ENCODE results near the gene ERMP1. TPM values are rescaled to one million over a fixed set of nuclear protein-coding genes. Genes with fewer than 3 reads are reported as not detected.
"Not testable (repeated sequence)": the region's sequence is repeated elsewhere in the genome, so short reads cannot be mapped to it uniquely, and the experiment has no call there.

Gene ERMP1
- total RNA-seq (16.6 and 20.1 TPM in 2 replicates), polyA plus RNA-seq (7.7 and 9.7 TPM in 2 replicates), polyA minus RNA-seq (25.8 and 26.4 TPM in 2 replicates), Bru-seq, nascent RNA (percentile 61 among the genes with signal in this experiment), BruChase-seq, experiment 1, labeled RNA remaining after a 6-hour chase (percentile 63 among the genes with signal in this experiment), BruChase-seq, experiment 2, labeled RNA remaining after a 2-hour chase (percentile 61 among the genes with signal in this experiment)
- polyA plus RNA-seq (2011; cell fraction: cytosol; rRNA removed): 7.7 and 8.1 TPM in 2 replicates
- polyA plus RNA-seq (2011; cell fraction: nucleus; rRNA removed): 9.6 and 12.5 TPM in 2 replicates
- polyA plus RNA-seq (2012): 14.5 and 18.2 TPM in 2 replicates
- polyA minus RNA-seq (2011; cell fraction: cytosol; rRNA and poly(A)+ RNA removed): 30.8 TPM
- 12.8 and 18.5 TPM in 2 replicates for polyA minus RNA-seq (2011; cell fraction: nucleus; rRNA and poly(A)+ RNA removed)
- long read RNA-seq, full-length matches to known transcripts: 23 of 35 reads
- long read RNA-seq, partial matches to known transcripts: 8 of 35 reads
- long read RNA-seq, other reads (novel, unspliced or antisense): 4 of 35 reads

DNA sequence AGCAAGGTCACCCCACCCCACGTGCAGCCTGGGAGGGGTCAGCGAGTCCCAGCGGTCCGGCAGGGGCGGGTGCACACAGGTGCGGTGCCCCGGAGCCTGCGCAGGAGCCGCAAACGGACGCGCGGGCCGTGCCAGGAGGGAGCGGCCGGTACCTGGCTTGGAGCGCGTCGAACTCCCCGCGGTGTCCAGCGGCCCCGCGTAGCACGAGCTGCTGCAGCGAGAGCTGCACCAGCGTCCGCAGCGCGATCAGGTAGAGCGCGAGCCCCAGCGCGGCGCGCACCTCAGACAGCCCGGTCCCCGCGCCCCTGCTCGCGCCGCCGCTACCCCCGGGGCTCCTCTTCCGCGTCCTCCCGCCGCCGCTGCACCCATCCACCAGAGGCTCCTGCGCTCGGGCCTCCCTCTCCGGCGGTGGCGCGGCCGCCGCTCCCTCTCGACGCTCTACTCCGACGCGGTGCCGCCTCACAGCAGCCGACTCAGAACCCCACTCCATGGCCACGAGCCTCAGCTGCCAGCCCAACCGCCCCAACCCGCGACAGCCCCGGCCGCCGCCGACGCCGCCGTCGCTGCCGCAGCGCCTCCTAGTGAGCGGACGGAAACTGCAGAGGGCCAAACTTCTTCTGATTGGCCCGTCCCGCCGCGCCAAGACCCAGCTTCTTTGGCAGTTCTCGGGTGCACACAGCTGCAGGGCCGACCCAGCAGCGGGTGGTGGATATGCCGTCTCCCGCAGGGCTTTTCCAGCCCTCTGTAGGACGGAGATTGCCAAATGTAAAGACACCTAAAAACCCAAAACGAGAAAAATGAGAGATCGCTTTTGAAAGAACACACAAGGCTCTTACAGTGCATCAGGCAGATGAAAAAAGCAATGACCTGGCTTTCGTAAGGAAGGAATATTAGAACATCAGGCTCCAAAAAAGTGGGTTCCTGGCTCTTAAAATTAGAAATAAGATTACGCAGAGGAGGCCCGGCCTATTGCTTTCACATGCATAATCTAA is at the start of gene ERMP1:
TSS of gene ERMP1 (minus strand) at position 580 of the 992 bp plus-strand sequence. CDS start at position 490, 90 bp downstream.
- TF ChIP-seq POLR2A (IDR thresholded peaks at IDR 0.05; ENCODE audit: low read depth, low read length) (peak; percentile 49), MAX (IDR thresholded peaks at IDR 0.05; ENCODE audit: insufficient read depth, insufficient read length) (no peak), FOS (IDR thresholded peaks at IDR 0.05; ENCODE audit: borderline replicate concordance, insufficient read depth, low read length) (no peak), CTCF (IDR thresholded peaks at IDR 0.05; ENCODE audit: extremely low read depth in 1 of 2, insufficient read depth in 1 of 2, low read depth in 1 of 2, low read length in 2 of 2) (peak; percentile 92 to 93), MYC (IDR thresholded peaks at IDR 0.05; ENCODE audit: low read depth, low read length) (peak; percentile 16), POLR2AphosphoS5 (IDR thresholded peaks at IDR 0.05; ENCODE audit: insufficient read depth, low read depth, low read length) (peak; percentile 61), JUN (IDR thresholded peaks at IDR 0.05; ENCODE audit: borderline replicate concordance, insufficient read depth, insufficient read length, low read depth) (no peak), GATA2 (IDR thresholded peaks at IDR 0.05; ENCODE audit: insufficient read depth, insufficient read length, low read depth, low read length) (no peak), EZH2 (IDR thresholded peaks at IDR 0.05; ENCODE audit: borderline replicate concordance, low read depth, low read length, severe bottlenecking) (no peak)
- no peaks in the 10 kb centered on the region for H3K27me3 ChIP-seq (ENCODE audit: control insufficient read depth in 2 of 2, insufficient read depth in 2 of 2, low read length in 2 of 2)
- DNase-seq (ENCODE audit: low read depth, low spot score) (peak; percentile 87), FAIRE-seq (peak; percentile 81)
- peak within 1 kb of the TSS; percentile 61 to 95 (median 61) for H3K4me3 ChIP-seq (replicated peaks in 1 of 3; ENCODE audit: insufficient read depth in 1 of 3, low read depth in 1 of 3, low read length in 3 of 3)
- intact Hi-C loops (cut with micrococcal nuclease): loop anchor here (1.0 to 5.0 kb wide), 5 partner anchors 11 to 204 kb away; partner anchors contain the start of gene RIC1
- H3K36me3 ChIP-seq (ENCODE audit: control insufficient read depth in 2 of 2, extremely low read depth in 1 of 2, insufficient read depth in 2 of 2, low read length in 2 of 2): no peaks in the 10 kb centered on the region
- no peaks in the 10 kb centered on the region for H3K79me2 ChIP-seq (ENCODE audit: control insufficient read depth, insufficient read depth, low read length)
- peaks cover 5% of the 10 kb centered on the region for H3K4me1 ChIP-seq (ENCODE audit: control insufficient read depth, extremely low read depth, insufficient read depth, low read length)
- no peaks in the 10 kb centered on the region for H3K9me1 ChIP-seq (replicated peaks; ENCODE audit: control insufficient read depth, extremely low read depth, insufficient read depth, low read length)
- dilution Hi-C loops (cut with MboI; ENCODE audit: extremely low pct_ligation_motif_present, low sequenced_read_pairs): no loop called here
- ChIA-PET CTCF (interaction anchor here (0.7 to 5.2 kb wide), 35 partner anchors 8 to 383 kb away, joined by 3 to 45 read pairs (median 5); partner anchors contain the start of gene CD274), POLR2A (interaction anchor here (0.6 to 0.7 kb wide), 2 partner anchors 11 to 865 kb away, joined by 3 to 4 read pairs; no protein-coding TSS in a partner anchor)
- H2AFZ ChIP-seq (ENCODE audit: low read depth, low read length): peak within 1 kb of the TSS; percentile 99
- H3K4me2 ChIP-seq (ENCODE audit: insufficient read depth, low read length): peak within 1 kb of the TSS; percentile 93
- H3K9ac ChIP-seq (replicated peaks; ENCODE audit: extremely low read depth, insufficient read depth, low read length): peak within 1 kb of the TSS; percentile 46
- no peak within 1 kb of the TSS for H3K27ac ChIP-seq (ENCODE audit: insufficient read depth, low read depth, low read length)
- no peaks in the 10 kb centered on the region for H4K20me1 ChIP-seq (replicated peaks; ENCODE audit: control insufficient read depth, extremely low read depth, insufficient read depth, low read length)
- BruUV-seq (replicated peaks): no TSS peak
- H3K9me3 ChIP-seq (replicated peaks; ENCODE audit: control insufficient read depth, insufficient read depth, low read length): no peaks in the 10 kb centered on the region

DNA sequence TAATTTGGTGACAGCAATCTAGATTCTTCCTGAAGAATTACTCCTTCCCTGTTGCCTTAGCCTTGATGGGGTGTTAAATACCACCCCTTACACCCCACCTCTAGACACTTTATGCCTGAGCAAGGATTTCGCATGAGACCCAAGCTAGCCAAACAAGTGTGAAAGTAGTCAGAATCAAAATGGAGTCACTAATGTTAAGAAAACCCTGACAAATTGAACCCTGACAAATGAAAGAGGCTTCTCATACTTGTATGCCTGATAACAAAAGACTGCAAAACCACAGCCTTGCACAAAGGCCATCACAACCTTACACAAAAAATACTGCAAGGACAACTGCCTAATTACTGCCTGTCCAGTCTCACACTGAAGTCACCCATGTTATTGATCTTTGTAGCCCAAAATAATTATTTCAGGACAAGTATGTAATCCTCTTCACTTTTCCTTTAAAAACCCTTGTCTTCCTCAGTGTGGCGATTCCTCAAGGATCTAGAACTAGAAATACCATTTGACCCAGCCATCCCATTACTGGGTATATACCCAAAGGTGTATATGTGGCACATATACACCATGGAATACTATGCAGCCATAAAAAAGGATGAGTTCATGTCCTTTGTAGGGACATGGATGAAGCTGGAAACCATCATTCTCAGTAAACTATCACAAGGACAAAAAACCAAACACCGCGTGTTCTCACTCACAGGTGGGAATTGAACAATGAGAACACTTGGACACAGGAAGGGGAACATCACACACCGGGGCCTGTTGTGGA is 49.5 kb upstream of the ERMP1 start:
- CTCF ChIA-PET: interaction anchor here (1.9 kb wide), 1 partner anchor 172 kb away, joined by 10 read pairs; no protein-coding TSS in a partner anchor
- H3K79me2 ChIP-seq (ENCODE audit: control insufficient read depth, insufficient read depth, low read length); H4K20me1 ChIP-seq (replicated peaks; ENCODE audit: control insufficient read depth, extremely low read depth, insufficient read depth, low read length); H2AFZ ChIP-seq (ENCODE audit: low read depth, low read length); intact Hi-C loops (cut with micrococcal nuclease); FAIRE-seq; H3K9me1 ChIP-seq (replicated peaks; ENCODE audit: control insufficient read depth, extremely low read depth, insufficient read depth, low read length); H3K4me3 ChIP-seq (replicated peaks in 1 of 3; ENCODE audit: insufficient read depth in 1 of 3, low read depth in 1 of 3, low read length in 3 of 3); H3K9ac ChIP-seq (replicated peaks; ENCODE audit: extremely low read depth, insufficient read depth, low read length); dilution Hi-C loops (cut with MboI; ENCODE audit: extremely low pct_ligation_motif_present, low sequenced_read_pairs); POLR2A ChIA-PET; H3K4me1 ChIP-seq (ENCODE audit: control insufficient read depth, extremely low read depth, insufficient read depth, low read length); H3K4me2 ChIP-seq (ENCODE audit: insufficient read depth, low read length); H3K27me3 ChIP-seq (ENCODE audit: control insufficient read depth in 2 of 2, insufficient read depth in 2 of 2, low read length in 2 of 2); H3K27ac ChIP-seq (ENCODE audit: insufficient read depth, low read depth, low read length); H3K9me3 ChIP-seq (replicated peaks; ENCODE audit: control insufficient read depth, insufficient read depth, low read length); H3K36me3 ChIP-seq (ENCODE audit: control insufficient read depth in 2 of 2, extremely low read depth in 1 of 2, insufficient read depth in 2 of 2, low read length in 2 of 2); BruUV-seq (replicated peaks); DNase-seq (ENCODE audit: low read depth, low spot score): not testable (repeated sequence)

Data from endothelial cell of umbilical vein (primary cell).